Stimulated activated memory B cell treated with anti-CD40 and anti-IgM and Interleukin-4, amounts not matched to agents 10 μg/mL and 1 μg/mL and 100 μg/mL, for 72 hours (primary cell): ENCODE measurements around the gene SMG5.

Source experiments
- ATAC-seq: fragments of 150-1000 bp; cut with Tn5 transposase; 2 replicates; pipeline ENCODE4 v1.10.0; 2021
- H3K27ac Mint-ChIP-seq: one replicate; pipeline ENCODE4 v1.8.0; 2022; ENCODE audit warnings: mild to moderate bottlenecking, mixed read lengths
- H3K27me3 Mint-ChIP-seq: one replicate; pipeline ENCODE4 v1.8.0; 2022; ENCODE audit warnings: mixed read lengths
- H3K36me3 Mint-ChIP-seq: one replicate; pipeline ENCODE4 v1.8.0; 2022; ENCODE audit warnings: mixed read lengths
- H3K4me1 Mint-ChIP-seq: one replicate; pipeline ENCODE4 v1.8.0; 2022; ENCODE audit warnings: mixed read lengths
- H3K4me3 Mint-ChIP-seq: one replicate; pipeline ENCODE4 v1.8.0; 2022; ENCODE audit warnings: mild to moderate bottlenecking, moderate library complexity, mixed read lengths
- H3K9me3 Mint-ChIP-seq: one replicate; pipeline ENCODE4 v1.8.0; 2022; ENCODE audit warnings: mixed read lengths

The SMG5 gene

GRCh38 chr1:156262461-156263287, 20.0 kb downstream of the SMG5 start:
- Mint-ChIP-seq H3K27ac (no peak overlapping the region), H3K4me3 (no peak overlapping the region), H3K27me3 (no peaks in the 10 kb centered on the region), H3K36me3 (peaks cover 79% of the 10 kb centered on the region), H3K9me3 (no peaks in the 10 kb centered on the region), H3K4me1 (peaks cover 6% of the 10 kb centered on the region)
- ATAC-seq = no peak

- no peak overlapping the region for H3K4me3 Mint-ChIP-seq
- H3K4me1 Mint-ChIP-seq = no peaks in the 10 kb centered on the region
- H3K36me3 Mint-ChIP-seq = peaks cover 71% of the 10 kb centered on the region
- H3K27me3 Mint-ChIP-seq = no peaks in the 10 kb centered on the region
- no peaks in the 10 kb centered on the region for H3K9me3 Mint-ChIP-seq
- H3K27ac Mint-ChIP-seq = no peak overlapping the region
- no peak for ATAC-seq
Observed at GRCh38 chr1:156260896-156261295, 21.7 kb downstream of the SMG5 start.

GRCh38 chr1:156259805-156260204, 22.8 kb downstream of the SMG5 start:
- ATAC-seq = no peak
- no peaks in the 10 kb centered on the region for H3K4me1 Mint-ChIP-seq
- no peaks in the 10 kb centered on the region for H3K27me3 Mint-ChIP-seq
- no peak overlapping the region for H3K27ac Mint-ChIP-seq
- H3K9me3 Mint-ChIP-seq = no peaks in the 10 kb centered on the region
- peaks cover 66% of the 10 kb centered on the region for H3K36me3 Mint-ChIP-seq
- no peak overlapping the region for H3K4me3 Mint-ChIP-seq

- H3K27me3 Mint-ChIP-seq = no peaks in the 10 kb centered on the region
- peaks cover 64% of the 10 kb centered on the region for H3K36me3 Mint-ChIP-seq
- ATAC-seq = no peak
- no peaks in the 10 kb centered on the region for H3K9me3 Mint-ChIP-seq
- no peaks in the 10 kb centered on the region for H3K4me1 Mint-ChIP-seq
- H3K27ac Mint-ChIP-seq = no peak overlapping the region
- H3K4me3 Mint-ChIP-seq = no peak overlapping the region
Observed at GRCh38 chr1:156258859-156259258, 23.8 kb downstream of the SMG5 start.

- H3K36me3 Mint-ChIP-seq = peaks cover 64% of the 10 kb centered on the region
- no peaks in the 10 kb centered on the region for H3K27me3 Mint-ChIP-seq
- no peaks in the 10 kb centered on the region for H3K4me1 Mint-ChIP-seq
- ATAC-seq = no peak
- no peaks in the 10 kb centered on the region for H3K9me3 Mint-ChIP-seq
- no peak overlapping the region for H3K4me3 Mint-ChIP-seq
- no peak overlapping the region for H3K27ac Mint-ChIP-seq
Observed at GRCh38 chr1:156257711-156258110, 24.9 kb downstream of the SMG5 start.

- Mint-ChIP-seq H3K4me1 (no peaks in the 10 kb centered on the region), H3K36me3 (peaks cover 64% of the 10 kb centered on the region), H3K27me3 (no peaks in the 10 kb centered on the region), H3K9me3 (no peaks in the 10 kb centered on the region), H3K4me3 (no peak overlapping the region), H3K27ac (no peak overlapping the region)
- ATAC-seq = no peak
Observed at GRCh38 chr1:156253634-156254033, 29.0 kb downstream of the SMG5 start.

- H3K36me3 Mint-ChIP-seq = peaks cover 51% of the 10 kb centered on the region
- peaks cover 5% of the 10 kb centered on the region for H3K4me1 Mint-ChIP-seq
- H3K9me3 Mint-ChIP-seq = no peaks in the 10 kb centered on the region
- ATAC-seq = no peak
- H3K27me3 Mint-ChIP-seq = no peaks in the 10 kb centered on the region
- H3K4me3 Mint-ChIP-seq = no peak overlapping the region
- H3K27ac Mint-ChIP-seq = no peak overlapping the region
Observed at GRCh38 chr1:156251527-156251926, 31.1 kb downstream of the SMG5 start.

GRCh38 chr1:156249593-156249992, 33.0 kb downstream of the SMG5 start:
- Mint-ChIP-seq H3K27me3 (peaks cover 8% of the 10 kb centered on the region), H3K4me1 (peaks cover 22% of the 10 kb centered on the region), H3K9me3 (no peaks in the 10 kb centered on the region), H3K36me3 (peaks cover 43% of the 10 kb centered on the region), H3K27ac (no peak overlapping the region), H3K4me3 (no peak overlapping the region)
- no peak for ATAC-seq

GRCh38 chr1:156248323-156248683, 34.3 kb downstream of the SMG5 start:
- H3K36me3 Mint-ChIP-seq = peaks cover 34% of the 10 kb centered on the region
- peaks cover 24% of the 10 kb centered on the region for H3K4me1 Mint-ChIP-seq
- H3K4me3 Mint-ChIP-seq = no peak overlapping the region
- H3K27me3 Mint-ChIP-seq = peaks cover 17% of the 10 kb centered on the region
- H3K27ac Mint-ChIP-seq = no peak overlapping the region
- H3K9me3 Mint-ChIP-seq = no peaks in the 10 kb centered on the region
- no peak for ATAC-seq

- no peaks in the 10 kb centered on the region for H3K9me3 Mint-ChIP-seq
- peaks cover 17% of the 10 kb centered on the region for H3K27me3 Mint-ChIP-seq
- no peak for ATAC-seq
- H3K4me1 Mint-ChIP-seq = peaks cover 24% of the 10 kb centered on the region
- H3K4me3 Mint-ChIP-seq = no peak within 1 kb of the TSS
- no peak within 1 kb of the TSS for H3K27ac Mint-ChIP-seq
- H3K36me3 Mint-ChIP-seq = peaks cover 34% of the 10 kb centered on the region
Observed at GRCh38 chr1:156247460-156248322, 34.9 kb downstream of the SMG5 start, which contains the start of gene PAQR6. PAQR6 (minus strand) TSS chr1:156248056; CDS start chr1:156246731, 1,325 bp downstream.

GRCh38 chr1:156246781-156247459, 35.7 kb downstream of the SMG5 start:
- Mint-ChIP-seq H3K4me3 (no peak overlapping the region), H3K27ac (no peak overlapping the region), H3K36me3 (peaks cover 32% of the 10 kb centered on the region), H3K27me3 (peaks cover 17% of the 10 kb centered on the region), H3K9me3 (no peaks in the 10 kb centered on the region), H3K4me1 (peaks cover 24% of the 10 kb centered on the region)
- no peak for ATAC-seq

- Mint-ChIP-seq H3K9me3 (no peaks in the 10 kb centered on the region), H3K27ac (peak overlapping the region; percentile 64), H3K36me3 (peaks cover 35% of the 10 kb centered on the region), H3K27me3 (peaks cover 17% of the 10 kb centered on the region), H3K4me1 (peaks cover 24% of the 10 kb centered on the region), H3K4me3 (peak overlapping the region; percentile 44)
- no peak for ATAC-seq
Observed at GRCh38 chr1:156246241-156246780, 36.3 kb downstream of the SMG5 start.

GRCh38 chr1:156245451-156246232, 37.0 kb downstream of the SMG5 start:
- peaks cover 36% of the 10 kb centered on the region for H3K36me3 Mint-ChIP-seq

GRCh38 chr1:156244712-156245111, 37.9 kb downstream of the SMG5 start:
- H3K9me3 Mint-ChIP-seq = no peaks in the 10 kb centered on the region

More at GRCh38 chr1:156245451-156246232, 37.0 kb downstream of the SMG5 start:
- peak overlapping the region; percentile 64 for H3K27ac Mint-ChIP-seq
- ATAC-seq = peak; percentile 67
- peak overlapping the region; percentile 79 for H3K4me3 Mint-ChIP-seq
- H3K27me3 Mint-ChIP-seq = peaks cover 17% of the 10 kb centered on the region
- H3K9me3 Mint-ChIP-seq = no peaks in the 10 kb centered on the region
- H3K4me1 Mint-ChIP-seq = peaks cover 24% of the 10 kb centered on the region

More at GRCh38 chr1:156244712-156245111, 37.9 kb downstream of the SMG5 start:
- H3K36me3 Mint-ChIP-seq = peaks cover 34% of the 10 kb centered on the region
- peak overlapping the region; percentile 79 for H3K4me3 Mint-ChIP-seq
- peaks cover 17% of the 10 kb centered on the region for H3K27me3 Mint-ChIP-seq
- H3K4me1 Mint-ChIP-seq = peaks cover 24% of the 10 kb centered on the region
- H3K27ac Mint-ChIP-seq = peak overlapping the region; percentile 64
- ATAC-seq = no peak
